ENCODE measurements around the gene NR2F2. TPM values are rescaled to one million over a fixed set of nuclear protein-coding genes. Genes with fewer than 3 reads are reported as not detected.

Gene NR2F2
- total RNA-seq, 1 donor from 2014 or later: 19.1 TPM

- DNase-seq (ENCODE audit: low read depth): no peak
- Histone ChIP-seq H3K4me3 (ENCODE audit: low read depth, low read length) (peak overlapping the region; percentile 69), H3K27me3 (ENCODE audit: control insufficient read depth, insufficient read depth, low read length) (no peaks in the 10 kb centered on the region), H3K36me3 (ENCODE audit: control insufficient read depth, insufficient read depth, low read length) (peaks cover 9% of the 10 kb centered on the region)
- TF ChIP-seq CTCF (IDR thresholded peaks at IDR 0.05; ENCODE audit: insufficient read depth, low read length, poor library complexity, severe bottlenecking): no peak
Measured at GRCh38 chr15:96338074-96338765, 7.7 kb downstream of the NR2F2 start.

GRCh38 chr15:96338766-96339618 lies 8.5 kb downstream of the NR2F2 start:
- TF ChIP-seq CTCF (IDR thresholded peaks at IDR 0.05; ENCODE audit: insufficient read depth, low read length, poor library complexity, severe bottlenecking): no peak
- H3K27me3 ChIP-seq (ENCODE audit: control insufficient read depth, insufficient read depth, low read length): no peaks in the 10 kb centered on the region
- peaks cover 5% of the 10 kb centered on the region for H3K36me3 ChIP-seq (ENCODE audit: control insufficient read depth, insufficient read depth, low read length)
- no peak for DNase-seq (ENCODE audit: low read depth)
- peak overlapping the region; percentile 69 for H3K4me3 ChIP-seq (ENCODE audit: low read depth, low read length)

DNA sequence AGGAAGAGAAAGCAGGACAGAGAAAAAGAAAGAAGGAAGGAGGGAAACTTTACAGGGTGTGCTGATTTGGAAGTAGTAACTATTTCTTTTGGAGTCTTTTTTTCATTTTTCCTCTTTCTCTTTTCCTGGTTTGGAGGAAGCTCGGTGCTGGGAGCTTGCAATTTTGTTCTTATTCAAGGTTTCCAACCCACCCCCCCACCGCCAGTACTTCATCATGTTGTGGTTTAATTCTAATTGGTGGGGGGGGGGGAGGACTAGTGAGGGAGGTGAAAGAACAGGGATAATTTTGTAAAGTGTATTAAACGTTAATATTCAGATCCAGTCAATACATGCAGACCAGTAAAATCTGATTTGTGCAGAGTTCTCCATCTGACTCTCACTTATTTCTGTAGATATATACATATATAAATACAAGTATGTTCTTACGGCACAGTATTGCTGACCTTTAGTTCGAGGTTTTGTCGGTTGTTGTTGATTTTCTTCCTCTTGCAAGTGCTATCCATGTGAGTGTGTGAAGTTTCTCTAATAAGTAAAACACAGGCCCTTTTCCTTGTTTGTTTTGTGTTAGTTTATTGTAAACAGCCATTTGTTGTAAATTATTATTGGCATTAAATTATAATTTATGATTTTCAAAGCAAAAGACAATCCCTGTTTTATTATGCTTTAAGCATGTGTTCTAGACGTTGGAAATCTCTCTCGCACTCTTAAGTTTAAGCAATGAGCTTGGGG lies 9.3 kb downstream of the NR2F2 start:
- TF ChIP-seq CTCF (IDR thresholded peaks at IDR 0.05; ENCODE audit: insufficient read depth, low read length, poor library complexity, severe bottlenecking): no peak
- peak overlapping the region; percentile 69 for H3K4me3 ChIP-seq (ENCODE audit: low read depth, low read length)
- no peaks in the 10 kb centered on the region for H3K27me3 ChIP-seq (ENCODE audit: control insufficient read depth, insufficient read depth, low read length)
- no peaks in the 10 kb centered on the region for H3K36me3 ChIP-seq (ENCODE audit: control insufficient read depth, insufficient read depth, low read length)
- no peak for DNase-seq (ENCODE audit: low read depth)

DNA sequence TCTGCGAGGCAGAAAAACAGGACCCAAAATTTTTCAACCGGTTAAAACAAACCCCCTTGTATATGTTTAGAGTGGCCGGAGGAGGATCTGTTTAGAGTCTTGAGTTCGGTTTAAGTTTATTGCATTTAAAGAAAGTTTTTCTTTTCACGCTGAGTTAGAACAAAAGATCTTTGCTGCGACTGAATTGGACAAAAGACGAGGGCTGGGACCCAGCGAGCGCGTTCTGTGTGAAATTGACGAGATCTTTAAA lies 9.8 kb downstream of the NR2F2 start:
- no peak for DNase-seq (ENCODE audit: low read depth)
- Histone ChIP-seq H3K27me3 (ENCODE audit: control insufficient read depth, insufficient read depth, low read length) (no peaks in the 10 kb centered on the region), H3K36me3 (ENCODE audit: control insufficient read depth, insufficient read depth, low read length) (no peaks in the 10 kb centered on the region), H3K4me3 (ENCODE audit: low read depth, low read length) (peak overlapping the region; percentile 69)
- TF ChIP-seq CTCF (IDR thresholded peaks at IDR 0.05; ENCODE audit: insufficient read depth, low read length, poor library complexity, severe bottlenecking): no peak

- peak overlapping the region; percentile 69 for H3K4me3 ChIP-seq (ENCODE audit: low read depth, low read length)
- H3K36me3 ChIP-seq (ENCODE audit: control insufficient read depth, insufficient read depth, low read length): no peaks in the 10 kb centered on the region
- DNase-seq (ENCODE audit: low read depth): no peak
- no peak for TF ChIP-seq CTCF (IDR thresholded peaks at IDR 0.05; ENCODE audit: insufficient read depth, low read length, poor library complexity, severe bottlenecking)
- no peaks in the 10 kb centered on the region for H3K27me3 ChIP-seq (ENCODE audit: control insufficient read depth, insufficient read depth, low read length)
Measured at GRCh38 chr15:96340598-96341512, 10.4 kb downstream of the NR2F2 start.
